ENCODE results near the gene KRI1. TPM values are rescaled to one million over a fixed set of nuclear protein-coding genes. Genes with fewer than 3 reads are reported as not detected.

The KRI1 gene
- total and polyA plus RNA-seq, 8 donors, result 4.2 to 116 (median 15.6) TPM

DNA sequence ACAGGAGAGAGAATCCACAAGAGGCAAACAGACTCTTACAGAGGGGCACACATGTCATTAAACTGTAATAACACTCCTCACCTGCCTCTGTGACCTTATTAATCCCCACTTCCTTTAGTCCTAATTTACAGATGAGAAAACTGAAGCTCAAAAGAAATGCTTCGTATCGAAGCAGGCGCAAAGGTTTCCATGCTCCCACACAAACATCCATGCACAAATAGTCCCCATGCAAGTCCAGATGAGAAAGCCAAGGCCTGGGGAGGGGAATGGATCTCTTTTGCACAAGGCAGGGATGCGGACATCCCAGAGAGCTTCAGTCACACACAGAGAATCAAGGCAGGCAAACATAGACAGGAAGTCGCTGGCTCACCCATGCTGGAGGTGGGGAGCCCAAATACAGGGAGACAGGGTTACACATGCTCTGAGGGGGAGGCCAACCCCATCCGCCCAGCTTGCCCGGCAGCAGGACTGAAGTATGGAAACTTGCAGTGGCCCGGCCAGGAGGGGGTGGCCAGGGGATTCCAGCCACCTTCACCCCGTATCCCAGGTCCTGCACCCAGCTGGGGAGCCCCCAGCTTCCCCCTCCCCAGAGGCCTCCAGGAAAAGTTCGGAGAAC, 49.0 kb downstream of the KRI1 start:
- whole genome bisulfite sequencing, 5 donors, result 38 to 59% (median 43%) methylated on average over 5 to 10 of the region's 10 CpGs

DNA sequence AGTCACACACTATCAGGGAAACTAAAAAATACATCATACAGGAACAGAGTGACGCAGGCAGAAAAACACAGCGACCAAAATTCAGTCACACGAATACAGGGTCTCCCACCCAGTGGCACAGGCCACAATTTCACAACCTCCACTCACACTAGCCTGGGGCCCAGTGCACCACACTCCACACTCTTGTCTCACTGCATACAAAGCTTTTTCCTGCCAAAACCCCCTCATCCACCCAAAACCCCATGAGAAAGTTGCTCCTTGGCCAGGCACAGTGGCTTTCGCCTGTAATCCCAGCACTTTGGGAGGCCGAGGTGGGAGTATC, 49.8 kb downstream of the KRI1 start:
- intact Hi-C loops (cut with DNase I; ENCODE audit: low total_unique reads), result no loop called here
- peaks cover 31 to 100% (median 80%) of the 10 kb centered on the region in 3 donors for H3K27me3 ChIP-seq

More for the DNA sequence above, 49.0 kb downstream of the KRI1 start:
- peaks cover 28 to 51% (median 45%) of the 10 kb centered on the region in 4 donors for H3K4me1 ChIP-seq
- H3K4me3 ChIP-seq, result peak overlapping the region; percentile 15 to 43 (median 24)
- peaks cover 31 to 100% (median 75%) of the 10 kb centered on the region in 3 donors for H3K27me3 ChIP-seq
- H3K9me3 ChIP-seq, result no peaks in the 10 kb centered on the region
- H3K36me3 ChIP-seq, result no peaks in the 10 kb centered on the region
- TF ChIP-seq, protein P1, sequence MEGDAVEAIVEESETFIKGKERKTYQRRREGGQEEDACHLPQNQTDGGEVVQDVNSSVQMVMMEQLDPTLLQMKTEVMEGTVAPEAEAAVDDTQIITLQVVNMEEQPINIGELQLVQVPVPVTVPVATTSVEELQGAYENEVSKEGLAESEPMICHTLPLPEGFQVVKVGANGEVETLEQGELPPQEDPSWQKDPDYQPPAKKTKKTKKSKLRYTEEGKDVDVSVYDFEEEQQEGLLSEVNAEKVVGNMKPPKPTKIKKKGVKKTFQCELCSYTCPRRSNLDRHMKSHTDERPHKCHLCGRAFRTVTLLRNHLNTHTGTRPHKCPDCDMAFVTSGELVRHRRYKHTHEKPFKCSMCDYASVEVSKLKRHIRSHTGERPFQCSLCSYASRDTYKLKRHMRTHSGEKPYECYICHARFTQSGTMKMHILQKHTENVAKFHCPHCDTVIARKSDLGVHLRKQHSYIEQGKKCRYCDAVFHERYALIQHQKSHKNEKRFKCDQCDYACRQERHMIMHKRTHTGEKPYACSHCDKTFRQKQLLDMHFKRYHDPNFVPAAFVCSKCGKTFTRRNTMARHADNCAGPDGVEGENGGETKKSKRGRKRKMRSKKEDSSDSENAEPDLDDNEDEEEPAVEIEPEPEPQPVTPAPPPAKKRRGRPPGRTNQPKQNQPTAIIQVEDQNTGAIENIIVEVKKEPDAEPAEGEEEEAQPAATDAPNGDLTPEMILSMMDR (IDR thresholded peaks at IDR 0.05), result no peak
- no peak for TF ChIP-seq POLR2A (IDR thresholded peaks at IDR 0.05)
- no peak for TF ChIP-seq EP300 (IDR thresholded peaks at IDR 0.05)
- TF ChIP-seq POLR2AphosphoS5 (IDR thresholded peaks at IDR 0.05), result no peak
- intact Hi-C loops (cut with DNase I; ENCODE audit: low total_unique reads), result no loop called here
- DNase-seq, result no peak
- no peak overlapping the region for H3K27ac ChIP-seq

DNA sequence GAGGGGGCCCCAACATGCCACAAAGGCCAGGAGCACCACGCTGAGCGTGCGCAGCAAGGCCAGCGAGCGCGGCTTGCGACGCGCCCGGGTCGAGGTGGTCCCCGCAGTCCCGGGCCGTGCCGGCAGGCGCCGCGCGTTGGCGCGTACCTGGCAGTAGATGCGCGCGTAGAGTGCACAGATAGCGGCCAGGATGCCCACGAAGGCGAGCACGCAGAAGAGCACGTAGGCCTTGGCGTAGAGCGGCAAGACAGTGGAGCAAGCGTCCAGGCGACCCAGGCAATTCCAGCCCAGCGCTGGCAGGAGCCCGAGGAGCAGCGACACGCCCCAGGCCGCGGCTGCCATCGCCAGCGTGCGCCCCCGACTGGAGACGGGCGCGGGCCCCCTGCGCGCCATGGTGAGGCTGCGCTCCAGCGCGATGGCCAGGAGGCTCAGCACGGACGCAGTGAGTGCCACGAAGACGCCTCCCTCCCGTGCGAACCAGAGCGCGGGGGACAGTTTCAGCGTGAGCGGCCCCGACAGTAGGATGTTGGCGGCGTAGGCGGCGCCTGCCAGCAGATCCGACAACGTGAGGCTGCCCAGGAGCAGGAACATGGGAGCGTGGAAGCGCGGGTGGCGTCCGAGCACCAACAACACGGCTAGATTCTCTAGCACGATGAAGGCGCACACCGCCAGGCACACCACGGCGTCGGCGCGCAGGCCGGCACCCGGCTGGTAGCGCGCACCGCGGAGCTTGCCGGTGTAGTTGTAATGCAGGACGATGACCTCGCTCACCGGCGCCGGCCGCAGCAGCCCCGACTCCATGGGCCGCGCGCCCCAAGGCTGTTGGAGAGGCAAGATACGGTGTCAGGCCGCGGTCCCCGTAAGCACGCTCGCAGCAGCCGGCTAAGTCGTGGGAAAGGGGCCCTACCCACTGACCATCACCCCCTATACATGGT, 51.3 kb downstream of the KRI1 start:
- Histone ChIP-seq H3K4me1 (peaks cover 28 to 45% (median 41%) of the 10 kb centered on the region in 4 donors), H3K27me3 (peaks cover 31 to 100% (median 85%) of the 10 kb centered on the region in 3 donors), H3K36me3 (no peaks in the 10 kb centered on the region), H3K9me3 (no peaks in the 10 kb centered on the region), H3K4me3 (peak overlapping the region in 1 of 4 donors; percentile 6), H3K27ac (no peak overlapping the region)
- intact Hi-C loops (cut with DNase I; ENCODE audit: low total_unique reads), result no loop called here
- TF ChIP-seq POLR2AphosphoS5 (IDR thresholded peaks at IDR 0.05) (no peak), POLR2A (IDR thresholded peaks at IDR 0.05) (no peak), EP300 (IDR thresholded peaks at IDR 0.05) (no peak)
- TF ChIP-seq, protein P1 (IDR thresholded peaks at IDR 0.05), result no peak
- DNase-seq, result peak in 1 of 2 donors; percentile 46
- WGBS, 5 donors, result 7 to 18% (median 10%) methylated on average over 45 to 107 of the region's 107 CpGs

More for the DNA sequence above, 49.8 kb downstream of the KRI1 start:
- WGBS, 5 donors, result 86 to 97% (median 89%) methylated on average over 5 of the region's 5 CpGs
- Histone ChIP-seq H3K9me3 (no peaks in the 10 kb centered on the region), H3K36me3 (no peaks in the 10 kb centered on the region), H3K4me3 (no peak overlapping the region), H3K27ac (no peak overlapping the region), H3K4me1 (peaks cover 28 to 43% (median 38%) of the 10 kb centered on the region in 4 donors)
- TF ChIP-seq POLR2A (IDR thresholded peaks at IDR 0.05), result no peak
- DNase-seq, result no peak

DNA sequence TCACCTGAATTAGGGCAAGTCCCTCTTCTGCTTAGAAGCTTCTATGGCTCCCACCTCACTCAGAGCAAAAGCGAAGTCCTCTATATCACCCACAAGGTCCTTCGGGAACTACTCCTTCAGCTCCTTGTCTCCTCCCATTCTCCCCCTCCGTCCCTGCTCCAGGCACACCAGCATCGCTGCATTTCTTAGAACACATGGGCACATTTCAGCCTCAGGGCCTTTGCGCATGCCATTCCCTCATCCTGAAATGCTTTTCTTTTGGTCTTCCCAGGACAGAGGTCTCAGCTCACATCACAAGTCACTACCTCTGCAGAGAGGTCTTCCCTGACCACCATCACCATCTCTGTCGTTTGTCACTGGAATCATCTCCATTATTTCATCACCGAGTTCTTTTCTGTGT, 52.6 kb downstream of the KRI1 start:
- no peak overlapping the region for H3K4me3 ChIP-seq
- no peak for DNase-seq
- H3K9me3 ChIP-seq, result no peaks in the 10 kb centered on the region
- no peaks in the 10 kb centered on the region for H3K36me3 ChIP-seq
- intact Hi-C loops (cut with DNase I; ENCODE audit: low total_unique reads), result no loop called here
- WGBS, 5 donors, result 77 to 85% (median 80%) methylated on average over 7 of the region's 7 CpGs
- H3K4me1 ChIP-seq, result peaks cover 23 to 36% (median 33%) of the 10 kb centered on the region in 4 donors
- TF ChIP-seq POLR2A (IDR thresholded peaks at IDR 0.05) (no peak), EP300 (IDR thresholded peaks at IDR 0.05) (no peak), POLR2AphosphoS5 (IDR thresholded peaks at IDR 0.05) (no peak)
- TF ChIP-seq, protein P1 (IDR thresholded peaks at IDR 0.05), result no peak
- H3K27me3 ChIP-seq, result peaks cover 31 to 98% (median 74%) of the 10 kb centered on the region in 3 donors
- no peak overlapping the region for H3K27ac ChIP-seq
